Stimulated activated CD4-positive, alpha-beta T cell treated with anti-CD3 and anti-CD28 coated beads, Interleukin-1b, Interleukin-23, amount 100 ng/mL, for 24 hours (primary cell): ENCODE data around the gene BUD13.

Source experiments
- DNase-seq, 4 experiments: peaks; one replicate each; pipeline ENCODE4 v3.0.0-alpha.2; 2020; ENCODE audit warnings: low read depth in 4 of 4, low spot score in 1 of 4

BUD13 gene

GRCh38 chr11:116720895-116721294 is 51.9 kb downstream of the BUD13 start:
- no peak for DNase-seq

GRCh38 chr11:116718955-116719501 is 53.8 kb downstream of the BUD13 start:
- DNase-seq: no peak

GRCh38 chr11:116716621-116717020 is 56.2 kb downstream of the BUD13 start:
- DNase-seq: no peak

- DNase-seq: no peak
These were observed 57.4 kb downstream of the BUD13 start for GRCh38 chr11:116715383-116715782.

GRCh38 chr11:116714902-116715301 is 57.9 kb downstream of the BUD13 start:
- DNase-seq: no peak

- no peak for DNase-seq
These were observed 60.4 kb downstream of the BUD13 start for GRCh38 chr11:116712428-116712827.

- DNase-seq: no peak
These were observed 62.0 kb downstream of the BUD13 start for GRCh38 chr11:116710762-116711161.

- DNase-seq: no peak
These were observed 62.6 kb downstream of the BUD13 start for GRCh38 chr11:116710001-116710674.

- DNase-seq: no peak
These were observed 65.0 kb downstream of the BUD13 start for GRCh38 chr11:116707746-116708145.

- DNase-seq: no peak
These were observed 65.6 kb downstream of the BUD13 start for GRCh38 chr11:116707161-116707629.

- DNase-seq: no peak
These were observed 69.4 kb downstream of the BUD13 start for GRCh38 chr11:116703421-116703820.

GRCh38 chr11:116702772-116703385 is 69.9 kb downstream of the BUD13 start:
- DNase-seq: no peak

GRCh38 chr11:116701876-116702275 is 70.9 kb downstream of the BUD13 start:
- DNase-seq: no peak

- DNase-seq: no peak
These were observed 71.4 kb downstream of the BUD13 start for GRCh38 chr11:116701297-116701801.

GRCh38 chr11:116700586-116701220 is 72.1 kb downstream of the BUD13 start:
- DNase-seq: no peak
